HepG2 (cell line): ENCODE data around the gene ACSF3. TPM values are rescaled to one million over a fixed set of nuclear protein-coding genes. Genes with fewer than 3 reads are reported as not detected.
"Not testable (repeated sequence)": the region's sequence is repeated elsewhere in the genome, so short reads cannot be mapped to it uniquely, and the experiment has no call there.

Experiments
- ATAC-seq: fragments of 200-7000 bp; cut with Tn5 transposase; 3 replicates; pipeline ENCODE4 v1.9.1; 2020; ENCODE audit warnings: mild to moderate bottlenecking, moderate library complexity
- BruUV-seq: library from RNA; stranded (reverse); fragments of 400-500 nt; replicated peaks from 2 replicates; lab custom pipeline; 2021; lab: Mats Ljungman, UMichigan
- CTCF ChIA-PET: fragments of 300-600 bp; formaldehyde crosslinking; extraction: SDS; loops from one replicate; lab custom pipeline; 2021; ENCODE audit warnings: low total read pairs, inconsistent platforms, low intra/inter-chr PET ratio; lab: Yijun Ruan, JAX
- POLR2A ChIA-PET: fragments of 350-600 bp; sonication (Branson Sonifier 250); formaldehyde crosslinking; loops from one replicate; lab custom pipeline; 2020; ENCODE audit warnings: antibody characterized with exemption, inconsistent platforms; lab: Yijun Ruan, JAX
- DNase-seq: peaks from one replicate; pipeline ENCODE4 v3.0.0-alpha.2; 2015; ENCODE audit warnings: low spot score
- FAIRE-seq: peaks from 3 replicates; lab custom pipeline; 2011; peaks lifted over from hg19 to GRCh38; lab: Jason Lieb, UNC
- H2AFZ ChIP-seq: one replicate; pipeline ENCODE4 v1.6.1; 2011; ENCODE audit warnings: low read length, inconsistent platforms
- H3K27ac ChIP-seq: fragments of 300-600 bp; 3 replicates; pipeline ENCODE4 v1.8.0; 2011; ENCODE audit warnings: mixed run types, mild to moderate bottlenecking, mixed read lengths, low read length, inconsistent platforms; ENCODE audit not compliant: insufficient read depth; ENCODE audit errors: extremely low read length
- H3K27me3 ChIP-seq, 2 experiments: fragments of 200-600 bp in 1 of 2; 2 replicates in 1 of 2; 3 replicates in 1 of 2; pipeline versions ENCODE4 v1.6.0 to v1.8.0; 2011; ENCODE audit warnings: low read length in 2 of 2, mild to moderate bottlenecking in 2 of 2, moderate library complexity in 2 of 2, inconsistent platforms in 1 of 2; ENCODE audit not compliant: insufficient read depth in 2 of 2, control insufficient read depth in 1 of 2
- H3K36me3 ChIP-seq, 2 experiments: fragments of 200-600 bp in 1 of 2; replicated peaks in 1 of 2; 2 replicates in 1 of 2; 3 replicates in 1 of 2; pipeline versions ENCODE4 v1.5.1 to v1.8.0; 2011; ENCODE audit warnings: low read length in 2 of 2, inconsistent platforms in 1 of 2; ENCODE audit not compliant: insufficient read depth in 2 of 2, control insufficient read depth in 1 of 2
- H3K4me1 ChIP-seq: 2 replicates; pipeline ENCODE4 v1.5.1; 2012; ENCODE audit warnings: low read length, inconsistent platforms; ENCODE audit not compliant: insufficient read depth
- H3K4me2 ChIP-seq: 2 replicates; pipeline ENCODE4 v1.6.0; 2011; ENCODE audit warnings: low read depth, low read length, inconsistent platforms
- H3K4me3 ChIP-seq, 3 experiments: fragments of 200-600 bp in 1 of 3; sonication (generic), shearing (Covaris generic) in 1 of 3; replicated peaks in 1 of 3; 2 replicates each; pipeline ENCODE4 v1.5.1; 2011 to 2016; ENCODE audit warnings: low read length in 3 of 3, inconsistent platforms in 2 of 3, low read depth in 2 of 3, mild to moderate bottlenecking in 2 of 3, control low read depth in 1 of 3, mixed read lengths in 1 of 3; ENCODE audit not compliant: insufficient read depth in 1 of 3
- H3K79me2 ChIP-seq: one replicate; pipeline ENCODE4 v1.6.1; 2011; ENCODE audit warnings: low read length, inconsistent platforms; ENCODE audit not compliant: insufficient read depth
- H3K9ac ChIP-seq: 2 replicates; pipeline ENCODE4 v1.6.0; 2011; ENCODE audit warnings: mild to moderate bottlenecking, low read depth, low read length, inconsistent platforms; ENCODE audit not compliant: insufficient read depth
- H3K9me3 ChIP-seq: 2 replicates; pipeline ENCODE4 v1.5.1; 2012; ENCODE audit warnings: mild to moderate bottlenecking, low read length
- H4K20me1 ChIP-seq: 2 replicates; pipeline ENCODE4 v1.6.0; 2011; ENCODE audit warnings: inconsistent platforms, mild to moderate bottlenecking, low read length, moderate library complexity; ENCODE audit not compliant: insufficient read depth
- BHLHE40 ChIP-seq: IDR thresholded peaks from 2 replicates; pipeline ENCODE4 v1.6.1; 2011; ENCODE audit warnings: low read length, improper control_type of control experiment
- CHD4 ChIP-seq: fragments of 200-600 bp; sonication (generic); IDR thresholded peaks from 2 replicates; pipeline ENCODE4 v1.7.0; 2017; ENCODE audit warnings: mild to moderate bottlenecking, low read length, borderline replicate concordance
- MAFF ChIP-seq: IDR thresholded peaks from 2 replicates; pipeline ENCODE4 v1.6.1; 2011; ENCODE audit warnings: low read depth, low read length, improper control_type of control experiment
- MAFK ChIP-seq, 2 experiments: IDR thresholded peaks in 1 of 2; conservative IDR thresholded peaks in 1 of 2; 2 replicates each; pipeline ENCODE4 v1.6.1; 2011; ENCODE audit warnings: improper control_type of control experiment in 2 of 2, low read length in 2 of 2
- MNT ChIP-seq: fragments of 450-650 bp; IDR thresholded peaks from 2 replicates; pipeline ENCODE4 v1.6.1; 2016
- ZNF605 ChIP-seq: sonication (generic); formaldehyde crosslinking; IDR thresholded peaks from 2 replicates; pipeline ENCODE4 v1.8.0; 2022; ENCODE audit warnings: mild to moderate bottlenecking, missing genetic modification reagents
- WGBS: methylation state at CpG from one replicate; pipeline ENCODE4 v1.1.6; 2017; ENCODE audit warnings: low lambda C conversion rate; 5-methylcytosine and 5-hydroxymethylcytosine counted together
- in situ Hi-C: cut with HindIII; loops from 2 replicates; pipeline ENCODE4 v1.10.0; 2017; ENCODE audit warnings: low pct_unique_long_range_greater_than_20kb; ENCODE audit not compliant: extremely low pct_ligation_motif_present
- intact Hi-C: fragments of 100-400 bp; cut with micrococcal nuclease; formaldehyde crosslinking; loops from one replicate; pipeline ENCODE4 v1.10.0; 2022; ENCODE audit not compliant: unreplicated experiment
- polyA plus RNA-seq, 8 experiments: library from polyadenylated mRNA; depleted of rRNA in 3 of 8; stranded (reverse) in 7 of 8; unstranded in 1 of 8; fragments of >200 nt; fragmentation: Illumina TruSeq in 4 of 8; extraction: Trizol in 4 of 8; gene quantifications; 2 replicates each; pipeline versions ENCODE4 v1.2.1 to v1.2.3, GENCODE V29; 2011 to 2016; ENCODE audit warnings: low read depth in 4 of 8, missing spikeins in 1 of 8, mixed read lengths in 1 of 8; ENCODE audit not compliant: insufficient read depth in 1 of 8
- total RNA-seq, 5 experiments: library from RNA; depleted of rRNA; stranded (reverse); fragments of >200 nt; fragmentation: Illumina TruSeq; extraction: Trizol; gene quantifications; 2 replicates each; pipeline ENCODE4 v1.2.3, GENCODE V29; 2016; ENCODE audit warnings: low read depth in 1 of 5

Gene ACSF3
- total and polyA plus RNA-seq, 2 of the 13 experiments (the other 11 are each of a cell fraction or from before 2014, with no cell fraction given): 14.9 to 30.6 TPM

DNA sequence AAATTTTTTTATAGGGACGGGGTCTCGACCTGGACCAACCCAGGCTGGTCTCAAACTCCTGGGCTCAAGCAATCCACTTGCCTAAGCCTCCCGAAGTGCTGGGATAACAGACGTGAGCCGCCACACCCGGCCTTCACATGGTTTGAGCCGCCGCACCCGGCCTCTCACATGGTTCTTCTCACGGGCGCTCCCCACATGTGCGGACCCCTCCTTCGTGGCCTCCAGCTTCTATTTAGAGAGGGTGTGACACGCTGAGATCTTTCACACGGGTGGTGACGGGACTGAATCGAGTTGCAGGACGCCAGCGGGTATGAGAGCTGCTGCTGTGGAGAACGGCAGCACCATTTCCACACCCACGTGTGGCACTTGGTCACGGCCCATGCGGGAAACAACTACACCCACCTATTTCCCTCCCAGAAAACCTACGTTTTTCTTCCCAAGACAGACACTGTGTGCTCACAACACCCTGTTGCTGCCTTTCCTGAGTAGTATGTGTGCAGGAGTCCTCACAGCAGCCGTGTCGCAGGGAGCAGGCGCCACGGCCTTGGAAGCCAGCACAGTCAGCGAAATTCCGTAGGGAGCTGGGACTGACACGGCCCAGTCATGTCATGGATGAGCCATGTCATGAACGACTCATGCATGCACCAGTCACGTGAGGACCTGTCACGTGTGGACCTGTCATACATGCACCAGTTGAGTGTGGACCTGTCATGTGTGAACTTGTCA, 20.1 kb upstream of the ACSF3 start:
- 69% methylated on average over 34 of the region's 34 CpGs for WGBS
- Histone ChIP-seq H3K27ac (no peak overlapping the region), H3K9me3 (peaks cover 21% of the 10 kb centered on the region; the same call in 1 of the 2 replicates), H3K27me3 (peaks cover 19 to 55% of the 10 kb centered on the region in 2 experiments), H2AFZ (no peak overlapping the region), H3K79me2 (no peaks in the 10 kb centered on the region), H3K36me3 (no peaks in the 10 kb centered on the region), H3K4me3 (no peak overlapping the region), H4K20me1 (no peaks in the 10 kb centered on the region; the same call in 1 of the 2 replicates), H3K4me1 (no peaks in the 10 kb centered on the region), H3K4me2 (no peak overlapping the region), H3K9ac (no peak overlapping the region)
- no peak for FAIRE-seq
- no peak for DNase-seq
- CTCF ChIA-PET: no interaction called here
- ATAC-seq: no peak
- no TSS peak for BruUV-seq
- intact Hi-C loops (no loop called here), in situ Hi-C loops (no loop called here)
- TF ChIP-seq MAFF (peak; percentile 60), MAFK (conservative IDR thresholded peaks at IDR 0.05 in 1 of 2, IDR thresholded peaks at IDR 0.05 in 1 of 2; ENCODE audit: low read length in 2 of 2) (peak; percentile 72 to 81), ZNF605 (no peak)
- POLR2A ChIA-PET: no interaction called here

DNA sequence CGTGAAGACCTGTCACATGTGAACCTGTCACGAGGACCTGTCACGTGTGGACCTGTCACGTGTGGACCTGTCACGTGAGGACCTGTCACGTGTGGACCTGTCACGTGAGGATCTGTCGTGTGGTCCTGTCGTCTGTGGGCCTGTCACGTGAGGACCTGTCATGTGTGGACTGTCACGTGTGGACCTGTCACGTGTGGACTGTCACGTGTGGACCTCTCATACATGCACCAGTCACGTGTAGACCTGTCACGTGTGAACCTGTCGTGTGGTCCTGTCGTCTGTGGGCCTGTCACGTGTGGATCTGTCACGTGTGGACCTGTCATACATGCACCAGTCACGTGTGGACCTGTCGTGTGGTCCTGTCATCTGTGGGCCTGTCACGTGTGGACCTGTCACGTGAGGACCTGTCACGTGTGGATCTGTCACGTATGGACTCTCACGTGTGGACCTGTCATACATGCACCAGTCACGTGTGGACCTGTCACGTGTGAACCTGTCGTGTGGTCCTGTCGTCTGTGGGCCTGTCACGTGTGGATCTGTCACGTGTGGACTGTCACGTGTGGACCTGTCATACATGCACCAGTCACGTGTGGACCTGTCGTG, 19.5 kb upstream of the ACSF3 start:
- POLR2A ChIA-PET, H3K4me2 ChIP-seq, H3K4me3 ChIP-seq, intact Hi-C loops, CTCF ChIA-PET, DNase-seq, H3K36me3 ChIP-seq, H3K4me1 ChIP-seq, FAIRE-seq, ATAC-seq, H3K27ac ChIP-seq, H2AFZ ChIP-seq, H4K20me1 ChIP-seq, H3K79me2 ChIP-seq, H3K9ac ChIP-seq, in situ Hi-C loops, BruUV-seq: not testable (repeated sequence)
- TF ChIP-seq BHLHE40: 0 out of 2 replicates have a peak, but pooled peaks have one; percentile 35
- peak; percentile 12; the same call in 1 of the 2 replicates for TF ChIP-seq MNT
- TF ChIP-seq CHD4: 0 out of 2 replicates have a peak, but pooled peaks have one; percentile 56
- Histone ChIP-seq H3K27me3 (peaks cover 21 to 60% of the 10 kb centered on the region in 2 experiments), H3K9me3 (peaks cover 21% of the 10 kb centered on the region; the same call in 1 of the 2 replicates)
- WGBS: 75% methylated on average over 13 of the region's 35 CpGs
